H1 (cell line): ENCODE measurements around the gene DCDC1. TPM values are rescaled to one million over a fixed set of nuclear protein-coding genes. Genes with fewer than 3 reads are reported as not detected.

ENCODE experiments used
- CTCF ChIA-PET: fragments of 300-600 bp; sonication (Branson Sonifier 250); formaldehyde crosslinking; loops from one replicate; lab custom pipeline; 2021; ENCODE audit not compliant: partially characterized antibody; lab: Charles Lee
- POLR2A ChIA-PET: fragments of 300-600 bp; sonication (Branson Sonifier 250); formaldehyde crosslinking; loops from one replicate; lab custom pipeline; 2021; ENCODE audit warnings: inconsistent platforms; ENCODE audit not compliant: partially characterized antibody; lab: Charles Lee
- DNase-seq, 2 experiments: peaks; one replicate each; pipeline versions ENCODE4 v3.0.0 to v3.0.0-alpha.2; 2010 to 2022; ENCODE audit warnings: low spot score in 2 of 2, low read depth in 1 of 2, mixed read lengths in 1 of 2
- FAIRE-seq: peaks from 2 replicates; lab custom pipeline; 2011; peaks lifted over from hg19 to GRCh38; lab: Jason Lieb, UNC
- H2AFZ ChIP-seq: 2 replicates; pipeline ENCODE4 v1.8.1; 2012; ENCODE audit warnings: low read length, inconsistent platforms
- H2AK5ac ChIP-seq: 2 replicates; pipeline ENCODE4 v1.6.1; 2013; ENCODE audit warnings: low read depth, low read length
- H2BK120ac ChIP-seq: replicated peaks from 2 replicates; pipeline ENCODE3; 2013; ENCODE audit warnings: low read depth, low read length, inconsistent platforms
- H2BK12ac ChIP-seq: 2 replicates; pipeline ENCODE4 v1.6.1; 2013; ENCODE audit warnings: low read depth, low read length
- H2BK15ac ChIP-seq: 2 replicates; pipeline ENCODE4 v1.6.1; 2013; ENCODE audit warnings: low read length
- H2BK20ac ChIP-seq: 2 replicates; pipeline ENCODE4 v1.6.1; 2013; ENCODE audit warnings: low read length
- H2BK5ac ChIP-seq: 2 replicates; pipeline ENCODE4 v1.6.1; 2013; ENCODE audit warnings: low read depth, low read length
- H3K14ac ChIP-seq: 2 replicates; pipeline ENCODE4 v1.6.1; 2013; ENCODE audit warnings: inconsistent platforms; ENCODE audit not compliant: insufficient read length
- H3K18ac ChIP-seq: 2 replicates; pipeline ENCODE4 v1.6.1; 2013; ENCODE audit warnings: low read length; ENCODE audit errors: extremely low read depth
- H3K23ac ChIP-seq: 2 replicates; pipeline ENCODE4 v1.6.1; 2013; ENCODE audit warnings: inconsistent platforms; ENCODE audit not compliant: insufficient read length
- H3K23me2 ChIP-seq: 2 replicates; pipeline ENCODE4 v1.6.1; 2013; ENCODE audit warnings: low read depth, low read length
- H3K27ac ChIP-seq: 2 replicates; pipeline ENCODE4 v1.6.1; 2011; ENCODE audit warnings: low read depth, low read length, inconsistent platforms
- H3K27me3 ChIP-seq, 4 experiments: replicated peaks in 1 of 4; 1 replicate in 1 of 4; 2 replicates in 3 of 4; pipeline versions ENCODE4 v1.6.1 to v1.8.1; 2011 to 2013; ENCODE audit warnings: low read length in 3 of 4, mild to moderate bottlenecking in 3 of 4, inconsistent platforms in 2 of 4, mixed read lengths in 2 of 4, moderate library complexity in 1 of 4; ENCODE audit not compliant: control insufficient read depth in 3 of 4, insufficient read depth in 3 of 4; ENCODE audit errors: extremely low read depth in 1 of 4
- H3K36me3 ChIP-seq, 4 experiments: 2 replicates each; pipeline versions ENCODE4 v1.6.1 to v1.8.1; 2011 to 2013; ENCODE audit warnings: mild to moderate bottlenecking in 4 of 4, low read length in 3 of 4, moderate library complexity in 2 of 4, control low read depth in 1 of 4, inconsistent platforms in 1 of 4; ENCODE audit not compliant: insufficient read depth in 4 of 4, control insufficient read depth in 2 of 4
- H3K4ac ChIP-seq: replicated peaks from 2 replicates; pipeline ENCODE3; 2013; ENCODE audit warnings: low read length, low read depth, mixed read lengths, inconsistent platforms; ENCODE audit not compliant: insufficient read length
- H3K4me1 ChIP-seq, 4 experiments: replicated peaks in 1 of 4; 1 replicate in 1 of 4; 2 replicates in 3 of 4; pipeline versions ENCODE4 v1.6.1 to v1.8.1; 2011 to 2013; ENCODE audit warnings: low read length in 3 of 4, inconsistent platforms in 2 of 4, mixed read lengths in 1 of 4; ENCODE audit not compliant: insufficient read depth in 4 of 4, control insufficient read depth in 3 of 4
- H3K4me2 ChIP-seq, 2 experiments: 2 replicates each; pipeline versions ENCODE4 v1.6.1 to v1.8.1; 2011 to 2013; ENCODE audit warnings: low read depth in 2 of 2, low read length in 2 of 2, control low read depth in 1 of 2, inconsistent platforms in 1 of 2, mild to moderate bottlenecking in 1 of 2; ENCODE audit not compliant: insufficient read depth in 1 of 2
- H3K4me3 ChIP-seq, 4 experiments: fragments of 200-600, 300-600 bp in 1 of 4; sonication (generic), shearing (Covaris generic), sonication (Bioruptor Twin) in 1 of 4; 2 replicates each; pipeline versions ENCODE4 v1.5.1 to v1.8.1; 2011 to 2016; ENCODE audit warnings: low read length in 4 of 4, low read depth in 3 of 4, control low read depth in 2 of 4, inconsistent platforms in 2 of 4, mild to moderate bottlenecking in 2 of 4, mixed read lengths in 1 of 4, moderate library complexity in 1 of 4; ENCODE audit not compliant: insufficient read depth in 2 of 4; ENCODE audit errors: extremely low read depth in 1 of 4
- H3K56ac ChIP-seq: replicated peaks from 2 replicates; pipeline ENCODE3; 2013; ENCODE audit warnings: low read depth, mild to moderate bottlenecking, mixed read lengths, low read length, inconsistent platforms; ENCODE audit not compliant: insufficient read length
- H3K79me1 ChIP-seq: 2 replicates; pipeline ENCODE4 v1.6.1; 2013; ENCODE audit warnings: low read depth, low read length, control low read depth
- H3K79me2 ChIP-seq, 2 experiments: 2 replicates each; pipeline versions ENCODE4 v1.6.1 to v1.8.1; 2012 to 2013; ENCODE audit warnings: low read length in 2 of 2, mild to moderate bottlenecking in 2 of 2, inconsistent platforms in 1 of 2; ENCODE audit not compliant: insufficient read depth in 2 of 2, control insufficient read depth in 1 of 2
- H3K9ac ChIP-seq, 4 experiments: replicated peaks in 1 of 4; 1 replicate in 1 of 4; 2 replicates in 3 of 4; pipeline versions ENCODE4 v1.6.1 to v1.8.1; 2011 to 2013; ENCODE audit warnings: low read depth in 3 of 4, low read length in 3 of 4, control low read depth in 2 of 4, mild to moderate bottlenecking in 2 of 4, moderate library complexity in 2 of 4, inconsistent platforms in 1 of 4; ENCODE audit errors: extremely low read depth in 1 of 4
- H3K9me3 ChIP-seq, 2 experiments: 2 replicates each; pipeline versions ENCODE4 v1.6.1 to v1.8.1; 2012 to 2013; ENCODE audit warnings: mild to moderate bottlenecking in 2 of 2, moderate library complexity in 2 of 2, control low read depth in 1 of 2, inconsistent platforms in 1 of 2, low read depth in 1 of 2, low read length in 1 of 2, mixed read lengths in 1 of 2; ENCODE audit not compliant: insufficient read depth in 2 of 2
- H4K20me1 ChIP-seq, 2 experiments: replicated peaks in 1 of 2; 2 replicates each; pipeline versions ENCODE3 to v1.8.1; 2011 to 2013; ENCODE audit warnings: inconsistent platforms in 2 of 2, low read length in 2 of 2, mild to moderate bottlenecking in 1 of 2; ENCODE audit not compliant: insufficient read depth in 2 of 2, control insufficient read depth in 1 of 2
- H4K5ac ChIP-seq: 2 replicates; pipeline ENCODE4 v1.6.1; 2013; ENCODE audit warnings: low read length, low read depth, mixed read lengths, inconsistent platforms; ENCODE audit not compliant: insufficient read length
- H4K8ac ChIP-seq: 2 replicates; pipeline ENCODE4 v1.8.0; 2013; ENCODE audit warnings: mild to moderate bottlenecking, moderate library complexity, low read length, inconsistent platforms; ENCODE audit not compliant: insufficient read depth; ENCODE audit errors: extremely low read depth
- H4K91ac ChIP-seq: replicated peaks from 2 replicates; pipeline ENCODE3; 2013; ENCODE audit warnings: low read length, mixed read lengths, inconsistent platforms; ENCODE audit not compliant: insufficient read length
- BACH1 ChIP-seq: IDR thresholded peaks from 2 replicates; pipeline ENCODE4 v1.6.1; 2012; ENCODE audit warnings: low read length, improper control_type of control experiment
- CBX8 ChIP-seq: fragments of 300-800, 300-1000 bp; sonication (generic); IDR thresholded peaks from 2 replicates; pipeline ENCODE4 v1.7.1; 2016; ENCODE audit warnings: low read depth, low read length, borderline replicate concordance
- CREB1 ChIP-seq: IDR thresholded peaks from 2 replicates; pipeline ENCODE4 v1.6.1; 2012; ENCODE audit warnings: inconsistent platforms
- FOSL1 ChIP-seq: IDR thresholded peaks from 2 replicates; pipeline ENCODE4 v1.6.1; 2011; ENCODE audit warnings: mild to moderate bottlenecking, low read depth, low read length, moderate library complexity; ENCODE audit not compliant: insufficient read depth
- KDM1A ChIP-seq: fragments of 200-600, 300-600 bp; sonication (generic); IDR thresholded peaks from 2 replicates; pipeline ENCODE4 v1.7.1; 2016; ENCODE audit warnings: mild to moderate bottlenecking, low read length, borderline replicate concordance
- POLR2AphosphoS5 ChIP-seq: IDR thresholded peaks from 2 replicates; pipeline ENCODE4 v1.6.1; 2011; ENCODE audit warnings: low read depth, low read length
- RFX5 ChIP-seq: IDR thresholded peaks from 2 replicates; pipeline ENCODE4 v1.6.1; 2011; ENCODE audit warnings: low read depth, low read length, improper control_type of control experiment, borderline replicate concordance
- RXRA ChIP-seq: IDR thresholded peaks from 2 replicates; pipeline ENCODE4 v1.6.1; 2011; ENCODE audit warnings: low read depth, mild to moderate bottlenecking, low read length, moderate library complexity; ENCODE audit not compliant: insufficient read depth
- SIRT6 ChIP-seq: IDR thresholded peaks from one replicate; pipeline ENCODE4 v1.7.1; 2012; ENCODE audit warnings: low read length, inconsistent platforms
- TAF7 ChIP-seq: optimal IDR thresholded peaks from 2 replicates; pipeline ENCODE3; 2011; ENCODE audit warnings: low read depth, mild to moderate bottlenecking, inconsistent platforms, low read length, moderate library complexity, borderline replicate concordance
- WGBS, 2 experiments: shearing (Covaris generic) in 1 of 2; methylation state at CpG; one replicate each; pipeline versions ENCODE4 v1.1.6 to v1.1.7; 2013 to 2015; ENCODE audit warnings: low lambda C conversion rate in 2 of 2, mixed read lengths in 2 of 2, inconsistent platforms in 1 of 2, low coverage in 1 of 2, missing lambda C conversion rate in 1 of 2; ENCODE audit not compliant: insufficient replicate concordance in 2 of 2, insufficient coverage in 1 of 2, insufficient read length in 1 of 2; ENCODE audit errors: extremely low coverage in 1 of 2, missing lambda C conversion rate in 1 of 2; 5-methylcytosine and 5-hydroxymethylcytosine counted together
- polyA plus RNA-seq, 7 experiments: library from polyadenylated mRNA; depleted of rRNA in 3 of 7; stranded (reverse) in 5 of 7; unstranded in 2 of 7; fragments of >200 nt in 5 of 7; fragments of 200-250 nt in 2 of 7; gene quantifications; 1 replicate in 5 of 7; 2 replicates in 1 of 7; 4 replicates in 1 of 7; pipeline versions ENCODE4 v1.2.1 to v1.2.3, GENCODE V29; 2011 to 2013; ENCODE audit warnings: missing spikeins in 2 of 7, mixed read lengths in 2 of 7
- total RNA-seq: library from RNA; stranded (reverse); fragmentation: NEBNext Ultra II Directional; extraction: Animal tissue kit (Norgen Biotek cat#: 25700); gene quantifications from 2 replicates; pipeline ENCODE4 v1.2.1, GENCODE V29; 2021

DCDC1 gene
- total and polyA plus RNA-seq, 2 of the 8 experiments (the other 6 are each of a cell fraction or from before 2014, with no cell fraction given): 0.15 to 0.56 TPM

DNA sequence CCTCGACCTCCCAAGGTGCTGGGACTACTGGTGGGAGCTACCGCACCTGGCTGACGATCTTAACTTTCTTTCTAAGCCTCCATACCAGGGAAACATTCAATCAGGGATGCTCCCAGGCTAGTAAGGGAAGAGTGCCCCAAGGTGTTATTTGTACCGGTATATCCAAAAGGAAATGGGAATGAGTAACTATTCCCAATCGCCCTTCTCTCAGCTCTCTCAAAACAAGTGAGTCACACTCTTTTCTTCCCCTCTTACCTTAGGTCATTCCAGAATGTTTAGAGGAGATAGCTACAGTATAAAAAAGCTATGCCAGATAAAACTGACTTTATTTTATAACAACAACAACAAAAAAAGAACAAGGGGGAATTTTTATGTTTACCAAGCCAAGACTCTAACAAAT lies 13.7 kb downstream of the DCDC1 start:
- H2AFZ ChIP-seq: no peak overlapping the region
- TF ChIP-seq RXRA: no peak
- TF ChIP-seq BACH1: no peak
- no peak for TF ChIP-seq TAF7
- no peak for TF ChIP-seq SIRT6
- no peak for TF ChIP-seq CBX8
- TF ChIP-seq CREB1: no peak
- no peak for TF ChIP-seq KDM1A
- TF ChIP-seq RFX5: no peak
- no peak for TF ChIP-seq FOSL1
- TF ChIP-seq POLR2AphosphoS5: no peak
- H4K5ac ChIP-seq: no peak overlapping the region
- no peak overlapping the region for H3K9ac ChIP-seq
- H3K23me2 ChIP-seq: no peaks in the 10 kb centered on the region
- no peaks in the 10 kb centered on the region for H3K79me2 ChIP-seq
- H3K4me2 ChIP-seq: no peak overlapping the region
- no peak overlapping the region for H3K56ac ChIP-seq
- CTCF ChIA-PET: interaction anchor here (1.2 to 1.8 kb wide), 3 partner anchors 10 to 14 kb away, joined by 4 to 6 read pairs (median 5); partner anchors contain the start of genes DCDC1 and DNAJC24
- H3K27me3 ChIP-seq: no peaks in the 10 kb centered on the region
- H2BK120ac ChIP-seq: no peak overlapping the region
- FAIRE-seq (no peak), DNase-seq (no peak)
- H4K91ac ChIP-seq: no peak overlapping the region
- no peak overlapping the region for H2BK20ac ChIP-seq
- no peak overlapping the region; the same call in 1 of the 2 replicates for H4K8ac ChIP-seq
- no peak overlapping the region for H2BK15ac ChIP-seq
- H3K14ac ChIP-seq: no peak overlapping the region
- no peaks in the 10 kb centered on the region for H4K20me1 ChIP-seq
- no peak overlapping the region for H2AK5ac ChIP-seq
- H3K79me1 ChIP-seq: no peaks in the 10 kb centered on the region
- no peaks in the 10 kb centered on the region for H3K9me3 ChIP-seq
- H3K4me3 ChIP-seq: no peak overlapping the region
- H3K4me1 ChIP-seq: peaks cover 0 to 2% (median 0%) of the 10 kb centered on the region in 4 experiments; a peak in 1 of 7 replicates
- no peak overlapping the region for H3K23ac ChIP-seq
- H3K18ac ChIP-seq: no peak overlapping the region
- WGBS, 2 experiments: 99% methylated on average over 5 of the region's 5 CpGs; no CpG with 5 or more reads in 1 of the 2 experiments
- H2BK12ac ChIP-seq: no peak overlapping the region
- POLR2A ChIA-PET: no interaction called here
- H3K27ac ChIP-seq: no peak overlapping the region
- H2BK5ac ChIP-seq: no peak overlapping the region
- no peaks in the 10 kb centered on the region for H3K36me3 ChIP-seq
- no peak overlapping the region for H3K4ac ChIP-seq
